Right atrium auricular region (tissue), 2 donors: ENCODE data around the gene CYP2S1. TPM values are rescaled to one million over a fixed set of nuclear protein-coding genes. Genes with fewer than 3 reads are reported as not detected.
"Not testable (repeated sequence)": the region's sequence is repeated elsewhere in the genome, so short reads cannot be mapped to it uniquely, and the experiment has no call there.

Experiments
- DNase-seq: peaks from one replicate; pipeline ENCODE4 v3.0.0-alpha.2; 2019; ENCODE audit warnings: low spot score
- H3K27ac ChIP-seq, 2 donors: fragments of 200-600 bp; sonication (generic); 1 replicate in 1 of 2; 2 replicates in 1 of 2; pipeline ENCODE4 v1.5.1; 2016 to 2019
- H3K27me3 ChIP-seq, 2 donors: fragments of 200-600 bp; sonication (generic); one replicate each; pipeline versions ENCODE4 v1.5.1 to v1.6.0; 2017 to 2019
- H3K36me3 ChIP-seq: fragments of 200-600 bp; sonication (generic); one replicate; pipeline ENCODE4 v1.5.1; 2016
- H3K4me1 ChIP-seq, 2 donors: fragments of 200-600 bp; sonication (generic); one replicate each; pipeline versions ENCODE4 v1.5.1 to v1.6.0; 2017 to 2019
- H3K4me3 ChIP-seq, 2 donors: fragments of 200-600 bp; sonication (generic); 1 replicate in 1 of 2; 2 replicates in 1 of 2; pipeline ENCODE4 v1.5.1; 2017 to 2019; ENCODE audit warnings: mild to moderate bottlenecking in 1 of 2, moderate library complexity in 1 of 2
- H3K9me3 ChIP-seq, 2 donors: fragments of 200-600 bp; sonication (generic); one replicate each; pipeline ENCODE4 v1.5.1; 2019
- CTCF ChIP-seq, 2 donors: fragments of 200-600 bp; sonication (generic); IDR thresholded peaks; one replicate each; pipeline ENCODE4 v1.5.1; 2019; ENCODE audit warnings: antibody characterized with exemption in 2 of 2
- total RNA-seq, 2 donors: library from RNA; depleted of rRNA; stranded (reverse); fragments of >200 nt; gene quantifications; one replicate each; pipeline ENCODE4 v1.1.0, GENCODE V29; 2016

Gene CYP2S1
- total RNA-seq, 2 donors from 2014 or later, result 0.59 to 1.6 TPM

GRCh38 chr19:41175801-41176777 is 16.9 kb upstream of the CYP2S1 start:
- H3K27ac ChIP-seq, result no peak overlapping the region

GRCh38 chr19:41180173-41180572 is 12.8 kb upstream of the CYP2S1 start:
- not testable (repeated sequence) for H3K4me3 ChIP-seq, H3K36me3 ChIP-seq, H3K27me3 ChIP-seq, H3K9me3 ChIP-seq, DNase-seq, H3K4me1 ChIP-seq, H3K27ac ChIP-seq

More at GRCh38 chr19:41175801-41176777, 16.9 kb upstream of the CYP2S1 start:
- no peaks in the 10 kb centered on the region for H3K4me1 ChIP-seq
- H3K27me3 ChIP-seq, result no peaks in the 10 kb centered on the region
- H3K9me3 ChIP-seq, result no peaks in the 10 kb centered on the region
- no peak overlapping the region for H3K4me3 ChIP-seq
- H3K36me3 ChIP-seq, result no peaks in the 10 kb centered on the region
- no peak for TF ChIP-seq CTCF (IDR thresholded peaks at IDR 0.05)
- DNase-seq, result no peak

GRCh38 chr19:41186971-41187883 is 5.8 kb upstream of the CYP2S1 start:
- H3K27me3 ChIP-seq, result peaks cover 0 to 7% of the 10 kb centered on the region in 2 donors
- TF ChIP-seq CTCF (IDR thresholded peaks at IDR 0.05), result no peak

GRCh38 chr19:41187884-41188279 is 5.1 kb upstream of the CYP2S1 start:
- Histone ChIP-seq H3K4me3 (no peak overlapping the region), H3K36me3 (no peaks in the 10 kb centered on the region), H3K27ac (no peak overlapping the region), H3K4me1 (peaks cover 0 to 6% of the 10 kb centered on the region in 2 donors), H3K27me3 (peaks cover 0 to 11% of the 10 kb centered on the region in 2 donors), H3K9me3 (no peaks in the 10 kb centered on the region)
- no peak for DNase-seq
- TF ChIP-seq CTCF (IDR thresholded peaks at IDR 0.05), result no peak

More at GRCh38 chr19:41186971-41187883, 5.8 kb upstream of the CYP2S1 start:
- H3K4me3 ChIP-seq, result no peak overlapping the region
- H3K36me3 ChIP-seq, result no peaks in the 10 kb centered on the region
- no peaks in the 10 kb centered on the region for H3K9me3 ChIP-seq
- H3K27ac ChIP-seq, result no peak overlapping the region
- no peak for DNase-seq
- no peaks in the 10 kb centered on the region for H3K4me1 ChIP-seq

- Histone ChIP-seq H3K27ac (no peak overlapping the region), H3K4me1 (peaks cover 0 to 12% of the 10 kb centered on the region in 2 donors), H3K36me3 (no peaks in the 10 kb centered on the region), H3K27me3 (peaks cover 0 to 18% of the 10 kb centered on the region in 2 donors), H3K4me3 (no peak overlapping the region), H3K9me3 (no peaks in the 10 kb centered on the region)
- no peak for DNase-seq
- no peak for TF ChIP-seq CTCF (IDR thresholded peaks at IDR 0.05)
Observed at GRCh38 chr19:41189425-41190065, 3.5 kb upstream of the CYP2S1 start.
